Measurements from ENCODE around the gene P2RY2.

DNA sequence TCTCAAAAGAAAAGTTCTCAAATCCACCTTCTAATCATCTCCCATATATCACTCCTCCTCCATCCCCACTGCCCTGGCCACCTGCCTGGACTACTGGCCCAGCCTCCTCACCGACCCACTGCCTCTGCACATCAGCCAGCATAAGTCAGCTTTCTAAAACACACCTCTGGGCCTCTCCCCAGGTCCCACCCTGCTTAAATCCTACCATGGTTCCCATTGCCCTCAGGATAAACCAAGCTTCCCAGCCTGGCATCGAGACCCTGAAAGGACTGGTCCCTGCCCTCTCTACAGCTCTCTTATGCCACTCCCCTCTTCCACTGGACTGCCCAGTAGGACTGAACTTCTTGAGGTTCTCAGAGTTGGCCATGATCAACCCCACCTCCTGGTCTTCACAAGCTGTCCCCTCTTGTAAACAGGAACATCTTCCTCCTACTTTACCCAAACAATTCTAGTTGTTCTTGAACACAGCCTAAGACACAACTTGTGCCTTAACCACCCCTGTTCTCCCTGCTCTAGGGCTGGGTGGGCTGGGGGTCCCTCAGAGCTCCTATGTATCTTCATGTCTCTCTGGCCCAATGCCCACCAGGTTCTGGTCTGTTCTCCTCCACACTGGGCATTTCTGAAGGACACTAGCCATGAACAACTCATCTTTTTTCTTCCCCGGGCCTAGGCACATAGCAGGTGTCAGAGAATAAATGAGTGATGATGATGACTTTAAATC is 41.5 kb downstream of the P2RY2 start:
- no peak for TF ChIP-seq CTCF (IDR thresholded peaks at IDR 0.05)
- TF ChIP-seq POLR2A (IDR thresholded peaks at IDR 0.05), result no peak

Measured in tibial nerve (tissue), 3 donors.